GM12872 (cell line): Measurements from ENCODE around the gene ODC1.

Source experiments
- TF ChIP-seq, protein P1 (sequence below): IDR thresholded peaks from 3 replicates; pipeline ENCODE4 v1.5.1; 2011; ENCODE audit warnings: low read depth, mild to moderate bottlenecking, low read length, moderate library complexity; ENCODE audit not compliant: insufficient read depth

Gene ODC1

DNA sequence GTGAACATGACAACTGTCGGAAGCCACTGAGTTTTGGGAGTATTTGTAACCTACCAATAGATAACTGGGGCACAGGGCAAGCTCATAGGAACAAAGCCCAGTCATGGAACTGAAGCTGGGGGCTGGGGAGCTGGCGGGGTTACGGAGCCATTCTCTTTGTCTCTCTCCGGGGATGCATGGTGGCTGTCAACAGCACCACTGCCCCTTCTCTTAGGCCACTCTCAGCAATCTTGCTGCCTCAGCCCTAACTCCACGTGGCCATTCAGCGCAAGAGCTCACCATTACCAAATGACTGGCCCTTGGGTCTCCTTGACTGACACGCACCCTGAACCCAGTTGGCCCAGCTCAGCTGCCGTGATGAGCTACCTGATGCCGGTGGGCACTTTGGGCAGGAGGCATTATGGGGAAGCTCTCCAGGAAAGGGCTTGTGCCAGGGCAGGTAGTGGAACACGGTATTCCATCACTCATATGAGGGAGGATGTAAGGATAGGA is 33.6 kb upstream of the ODC1 start:
- TF ChIP-seq, protein P1, sequence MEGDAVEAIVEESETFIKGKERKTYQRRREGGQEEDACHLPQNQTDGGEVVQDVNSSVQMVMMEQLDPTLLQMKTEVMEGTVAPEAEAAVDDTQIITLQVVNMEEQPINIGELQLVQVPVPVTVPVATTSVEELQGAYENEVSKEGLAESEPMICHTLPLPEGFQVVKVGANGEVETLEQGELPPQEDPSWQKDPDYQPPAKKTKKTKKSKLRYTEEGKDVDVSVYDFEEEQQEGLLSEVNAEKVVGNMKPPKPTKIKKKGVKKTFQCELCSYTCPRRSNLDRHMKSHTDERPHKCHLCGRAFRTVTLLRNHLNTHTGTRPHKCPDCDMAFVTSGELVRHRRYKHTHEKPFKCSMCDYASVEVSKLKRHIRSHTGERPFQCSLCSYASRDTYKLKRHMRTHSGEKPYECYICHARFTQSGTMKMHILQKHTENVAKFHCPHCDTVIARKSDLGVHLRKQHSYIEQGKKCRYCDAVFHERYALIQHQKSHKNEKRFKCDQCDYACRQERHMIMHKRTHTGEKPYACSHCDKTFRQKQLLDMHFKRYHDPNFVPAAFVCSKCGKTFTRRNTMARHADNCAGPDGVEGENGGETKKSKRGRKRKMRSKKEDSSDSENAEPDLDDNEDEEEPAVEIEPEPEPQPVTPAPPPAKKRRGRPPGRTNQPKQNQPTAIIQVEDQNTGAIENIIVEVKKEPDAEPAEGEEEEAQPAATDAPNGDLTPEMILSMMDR: no peak

DNA sequence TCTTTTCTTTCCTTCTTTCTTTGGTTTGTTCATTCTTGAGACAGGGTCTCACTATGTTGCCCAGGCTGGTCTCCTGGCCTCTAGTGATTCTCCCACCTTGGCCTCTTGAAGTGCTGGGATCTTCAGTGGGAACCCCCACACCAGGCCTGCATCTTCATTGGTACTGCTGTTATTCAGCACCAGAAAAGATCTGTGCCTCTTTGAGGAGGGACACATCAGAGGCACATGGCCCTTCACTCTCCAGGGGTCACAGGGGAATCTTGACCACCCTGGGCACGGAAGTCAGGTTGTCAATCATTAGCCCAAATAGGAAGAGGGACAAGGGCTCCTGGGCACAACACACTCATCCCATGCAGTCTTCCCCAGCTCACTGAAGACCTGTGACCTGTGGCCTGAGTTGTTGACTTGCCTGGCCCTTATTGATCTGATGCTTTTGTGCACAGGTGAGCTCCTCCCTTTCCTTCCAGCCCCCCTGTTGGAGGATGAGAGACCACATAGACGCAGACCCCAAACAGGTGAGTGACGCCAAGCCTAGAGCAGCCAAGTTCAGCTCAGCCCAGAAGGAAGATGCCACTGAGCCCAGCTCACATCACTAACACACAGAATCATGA is 33.0 kb upstream of the ODC1 start:
- TF ChIP-seq, protein P1: no peak

DNA sequence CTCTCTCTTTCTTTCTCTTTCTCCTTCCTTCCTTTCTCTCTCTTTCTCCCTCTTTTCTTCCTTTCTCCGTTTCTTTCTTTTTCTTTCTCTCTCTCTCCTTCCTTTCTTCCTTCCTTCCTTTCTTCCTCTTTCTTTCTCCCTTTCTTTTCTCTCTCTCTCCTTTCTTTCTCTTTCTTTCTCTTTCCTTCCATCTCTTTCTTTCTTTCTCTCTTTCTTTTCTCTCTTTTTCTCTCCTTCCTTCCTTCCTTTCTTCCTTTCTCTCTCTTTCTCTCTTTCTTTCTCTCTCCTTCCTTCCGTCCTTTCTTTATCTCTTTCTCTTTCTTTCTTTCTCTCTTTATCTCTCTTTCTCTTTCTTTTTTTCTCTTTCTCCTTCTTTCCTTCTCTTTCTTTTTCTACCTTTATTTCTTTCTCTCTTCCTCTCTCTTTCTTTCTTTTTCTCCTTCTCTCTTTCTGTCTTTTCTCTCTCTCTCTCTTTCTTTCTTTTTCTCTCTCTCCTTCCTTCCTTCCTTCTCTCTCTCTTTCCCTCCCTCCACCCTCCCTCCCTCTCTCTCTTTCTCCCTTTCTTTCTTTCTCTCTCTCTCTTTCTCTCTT is 32.3 kb upstream of the ODC1 start:
- TF ChIP-seq, protein P1: no peak

DNA sequence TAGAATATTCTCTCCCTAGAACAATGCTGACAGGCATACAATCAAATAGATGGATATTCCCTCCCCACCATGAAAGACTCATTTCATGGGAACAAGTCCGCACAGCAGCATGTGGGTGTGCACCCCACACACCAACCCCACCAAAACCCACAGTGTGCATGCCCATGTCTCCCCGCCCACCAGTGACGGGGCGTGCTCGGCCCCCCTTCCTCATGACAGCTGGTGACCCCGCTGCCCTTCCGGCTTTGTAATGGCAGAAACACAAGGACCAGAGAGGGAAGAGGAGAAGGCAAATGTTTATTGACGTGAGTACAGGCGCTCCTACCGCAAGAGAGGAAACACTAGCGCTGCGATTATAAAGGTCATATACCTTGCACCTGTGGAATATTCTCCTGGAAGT is 30.8 kb upstream of the ODC1 start:
- TF ChIP-seq, protein P1: no peak

DNA sequence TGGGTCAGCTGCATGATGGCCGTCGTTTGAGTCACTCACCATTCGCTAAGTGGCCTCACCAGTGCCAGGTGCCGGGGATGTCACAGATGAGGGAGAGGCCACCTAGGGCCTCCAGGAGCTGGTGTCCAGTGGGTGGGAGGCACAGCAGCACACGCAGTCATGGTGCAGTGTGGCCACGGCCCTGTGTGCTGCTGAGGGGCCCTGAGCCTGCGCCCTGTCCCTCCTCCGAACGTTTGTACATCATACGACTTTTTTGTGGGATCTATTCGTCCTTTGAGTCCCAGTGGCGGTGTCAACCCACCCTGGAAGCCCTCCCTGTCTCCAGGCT is 30.1 kb upstream of the ODC1 start:
- TF ChIP-seq, protein P1: no peak

DNA sequence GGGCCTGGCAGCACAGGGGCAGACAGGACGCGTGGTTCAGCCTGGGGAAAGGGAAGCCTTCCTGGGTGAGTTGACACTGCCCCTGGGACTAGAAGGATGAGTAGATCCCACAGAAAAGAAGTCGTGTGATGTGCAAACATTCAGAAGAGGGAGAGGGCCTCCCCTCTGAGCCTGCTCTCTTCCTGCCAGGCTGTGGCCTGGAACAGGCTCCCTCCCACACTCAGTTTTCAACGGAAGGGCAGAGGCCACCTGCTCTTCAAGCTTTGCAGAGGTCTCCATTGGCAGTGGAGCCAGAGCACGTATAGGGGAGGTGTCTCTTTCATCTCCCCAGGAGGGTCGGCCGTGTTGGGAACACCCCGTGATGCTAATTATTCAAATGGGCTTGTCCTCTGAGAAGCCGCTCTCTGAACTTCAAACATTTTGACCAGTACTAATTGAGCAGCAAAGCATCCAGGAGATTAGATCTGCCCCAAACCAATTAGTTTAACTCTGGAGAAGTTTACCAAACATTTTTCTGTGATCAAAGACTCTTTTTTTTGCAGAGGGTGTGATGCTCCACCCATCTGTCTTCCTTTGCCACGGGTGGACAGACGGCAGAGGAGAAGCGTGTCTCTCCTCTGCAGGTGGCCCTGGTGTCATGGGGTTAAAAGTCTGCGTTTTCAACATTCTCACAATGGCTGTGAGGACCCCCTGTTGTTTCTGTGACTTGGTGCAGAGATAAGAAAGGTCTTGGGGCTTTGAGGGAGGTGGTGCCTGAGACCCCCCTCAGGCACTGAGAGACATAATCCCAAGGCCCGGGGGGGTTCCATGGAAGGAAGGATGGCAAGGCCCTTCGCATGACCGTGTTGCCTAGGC is 29.5 kb upstream of the ODC1 start:
- TF ChIP-seq, protein P1: no peak

DNA sequence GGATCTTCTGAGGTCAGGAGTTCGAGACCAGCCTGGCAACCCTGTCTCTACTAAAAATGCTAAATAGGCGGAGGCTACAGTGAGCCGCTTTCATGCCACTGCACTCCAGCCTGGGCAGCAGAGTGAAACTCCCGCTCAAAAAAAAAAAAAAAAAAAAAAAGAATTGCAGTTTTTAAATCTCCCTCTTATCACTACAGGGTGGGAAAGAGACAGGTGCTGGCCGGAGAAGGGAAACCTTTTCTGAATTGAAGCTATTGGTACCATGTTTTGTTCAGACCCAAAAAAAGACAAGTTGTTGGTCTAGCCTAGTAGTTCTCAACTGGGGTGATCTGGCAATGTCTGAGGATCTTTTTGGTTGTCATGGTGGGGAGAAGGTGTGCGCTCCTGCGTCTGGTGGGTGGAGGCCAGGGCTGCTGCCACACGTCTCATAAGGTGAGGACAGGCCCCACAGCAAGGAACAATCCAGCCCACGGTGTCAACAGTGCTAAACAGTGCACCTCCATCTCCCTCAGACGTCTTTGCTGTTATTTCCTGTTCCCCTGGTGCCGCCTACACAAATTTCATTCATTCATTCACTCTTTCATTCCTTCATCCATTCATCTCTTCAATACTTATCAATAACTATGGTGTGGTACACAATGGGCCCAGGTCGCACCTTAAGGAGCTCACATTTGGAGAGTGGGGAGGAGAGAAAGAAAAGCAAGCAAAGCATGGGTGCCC is 28.8 kb upstream of the ODC1 start:
- TF ChIP-seq, protein P1: no peak
